ENCODE results near the gene TMPRSS4. TPM values are rescaled to one million over a fixed set of nuclear protein-coding genes. Genes with fewer than 3 reads are reported as not detected.

TMPRSS4 gene
- total RNA-seq, 1 experiment from 2014 or later, result 1.4 TPM

- no peaks in the 10 kb centered on the region for H3K9me3 Mint-ChIP-seq
- POLR2A ChIA-PET, result interaction anchor here (0.6 kb wide), 1 partner anchor 43 kb away, joined by 8 read pairs; no protein-coding TSS in a partner anchor
- H3K4me1 Mint-ChIP-seq, result peaks cover 14% of the 10 kb centered on the region
- no peak overlapping the region for H3K4me3 Mint-ChIP-seq
- TF ChIP-seq TCF7 (CRISPR knock-in tag; IDR thresholded peaks at IDR 0.05; ENCODE audit: low read depth) (no peak), RELA (CRISPR knock-in tag; IDR thresholded peaks at IDR 0.05; ENCODE audit: borderline replicate concordance) (no peak), ZNF425 (CRISPR knock-in tag; conservative IDR thresholded peaks at IDR 0.05) (no peak), SOX15 (CRISPR knock-in tag; IDR thresholded peaks at IDR 0.05) (no peak), ZNF232 (CRISPR knock-in tag; IDR thresholded peaks at IDR 0.05) (no peak), FOXK1 (CRISPR knock-in tag; IDR thresholded peaks at IDR 0.05) (no peak), STAT6 (CRISPR knock-in tag; conservative IDR thresholded peaks at IDR 0.05; ENCODE audit: low read depth) (no peak), NFYB (CRISPR knock-in tag; conservative IDR thresholded peaks at IDR 0.05; ENCODE audit: low read depth) (no peak), GTF2I (CRISPR knock-in tag; conservative IDR thresholded peaks at IDR 0.05) (no peak), ZSCAN18 (CRISPR knock-in tag; IDR thresholded peaks at IDR 0.05) (no peak), IRF2 (CRISPR knock-in tag; IDR thresholded peaks at IDR 0.05; ENCODE audit: borderline replicate concordance, low read depth) (no peak)
- TF ChIP-seq, protein P1, sequence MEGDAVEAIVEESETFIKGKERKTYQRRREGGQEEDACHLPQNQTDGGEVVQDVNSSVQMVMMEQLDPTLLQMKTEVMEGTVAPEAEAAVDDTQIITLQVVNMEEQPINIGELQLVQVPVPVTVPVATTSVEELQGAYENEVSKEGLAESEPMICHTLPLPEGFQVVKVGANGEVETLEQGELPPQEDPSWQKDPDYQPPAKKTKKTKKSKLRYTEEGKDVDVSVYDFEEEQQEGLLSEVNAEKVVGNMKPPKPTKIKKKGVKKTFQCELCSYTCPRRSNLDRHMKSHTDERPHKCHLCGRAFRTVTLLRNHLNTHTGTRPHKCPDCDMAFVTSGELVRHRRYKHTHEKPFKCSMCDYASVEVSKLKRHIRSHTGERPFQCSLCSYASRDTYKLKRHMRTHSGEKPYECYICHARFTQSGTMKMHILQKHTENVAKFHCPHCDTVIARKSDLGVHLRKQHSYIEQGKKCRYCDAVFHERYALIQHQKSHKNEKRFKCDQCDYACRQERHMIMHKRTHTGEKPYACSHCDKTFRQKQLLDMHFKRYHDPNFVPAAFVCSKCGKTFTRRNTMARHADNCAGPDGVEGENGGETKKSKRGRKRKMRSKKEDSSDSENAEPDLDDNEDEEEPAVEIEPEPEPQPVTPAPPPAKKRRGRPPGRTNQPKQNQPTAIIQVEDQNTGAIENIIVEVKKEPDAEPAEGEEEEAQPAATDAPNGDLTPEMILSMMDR (IDR thresholded peaks at IDR 0.05), result no peak
- TF ChIP-seq, protein P2, sequence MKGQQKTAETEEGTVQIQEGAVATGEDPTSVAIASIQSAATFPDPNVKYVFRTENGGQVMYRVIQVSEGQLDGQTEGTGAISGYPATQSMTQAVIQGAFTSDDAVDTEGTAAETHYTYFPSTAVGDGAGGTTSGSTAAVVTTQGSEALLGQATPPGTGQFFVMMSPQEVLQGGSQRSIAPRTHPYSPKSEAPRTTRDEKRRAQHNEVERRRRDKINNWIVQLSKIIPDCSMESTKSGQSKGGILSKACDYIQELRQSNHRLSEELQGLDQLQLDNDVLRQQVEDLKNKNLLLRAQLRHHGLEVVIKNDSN (CRISPR knock-in tag; IDR thresholded peaks at IDR 0.05), result no peak
- TF ChIP-seq, protein P3, sequence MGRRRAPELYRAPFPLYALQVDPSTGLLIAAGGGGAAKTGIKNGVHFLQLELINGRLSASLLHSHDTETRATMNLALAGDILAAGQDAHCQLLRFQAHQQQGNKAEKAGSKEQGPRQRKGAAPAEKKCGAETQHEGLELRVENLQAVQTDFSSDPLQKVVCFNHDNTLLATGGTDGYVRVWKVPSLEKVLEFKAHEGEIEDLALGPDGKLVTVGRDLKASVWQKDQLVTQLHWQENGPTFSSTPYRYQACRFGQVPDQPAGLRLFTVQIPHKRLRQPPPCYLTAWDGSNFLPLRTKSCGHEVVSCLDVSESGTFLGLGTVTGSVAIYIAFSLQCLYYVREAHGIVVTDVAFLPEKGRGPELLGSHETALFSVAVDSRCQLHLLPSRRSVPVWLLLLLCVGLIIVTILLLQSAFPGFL (CRISPR knock-in tag; IDR thresholded peaks at IDR 0.05; ENCODE audit: borderline replicate concordance), result no peak
- TF ChIP-seq, protein P4, sequence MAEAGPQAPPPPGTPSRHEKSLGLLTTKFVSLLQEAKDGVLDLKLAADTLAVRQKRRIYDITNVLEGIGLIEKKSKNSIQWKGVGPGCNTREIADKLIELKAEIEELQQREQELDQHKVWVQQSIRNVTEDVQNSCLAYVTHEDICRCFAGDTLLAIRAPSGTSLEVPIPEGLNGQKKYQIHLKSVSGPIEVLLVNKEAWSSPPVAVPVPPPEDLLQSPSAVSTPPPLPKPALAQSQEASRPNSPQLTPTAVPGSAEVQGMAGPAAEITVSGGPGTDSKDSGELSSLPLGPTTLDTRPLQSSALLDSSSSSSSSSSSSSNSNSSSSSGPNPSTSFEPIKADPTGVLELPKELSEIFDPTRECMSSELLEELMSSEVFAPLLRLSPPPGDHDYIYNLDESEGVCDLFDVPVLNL (CRISPR knock-in tag; IDR thresholded peaks at IDR 0.05; ENCODE audit: borderline replicate concordance, low read depth), result no peak
- no peak for DNase-seq (ENCODE audit: low spot score)
- CTCF ChIA-PET, result no interaction called here
- H3K36me3 Mint-ChIP-seq, result no peaks in the 10 kb centered on the region
- no peak overlapping the region for H3K27ac Mint-ChIP-seq
- ATAC-seq, result no peak
- no peaks in the 10 kb centered on the region; the same call in 1 of the 2 replicates for H3K27me3 Mint-ChIP-seq (ENCODE audit: low read depth)
These were observed 36.0 kb downstream of the TMPRSS4 start for GRCh38 chr11:118112711-118113430.

All from WTC11 (cell line).